HCT116 (cell line): Measurements from ENCODE around the gene ZNF619.

Source experiments
- CEBPB ChIP-seq: IDR thresholded peaks from 2 replicates; pipeline ENCODE4 v1.6.1; 2012; ENCODE audit warnings: low read depth
- CTCF ChIP-seq, 3 experiments: fragments of 200-600 bp in 1 of 3; sonication (generic) in 1 of 3; IDR thresholded peaks in 2 of 3; conservative IDR thresholded peaks in 1 of 3; 2 replicates each; pipeline ENCODE4 v1.5.1; 2012 to 2017; ENCODE audit warnings: low read depth in 2 of 3, low read length in 2 of 3, antibody characterized with exemption in 1 of 3, borderline replicate concordance in 1 of 3, control low read depth in 1 of 3, mild to moderate bottlenecking in 1 of 3, mixed read lengths in 1 of 3, mixed run types in 1 of 3, moderate library complexity in 1 of 3; ENCODE audit not compliant: insufficient read depth in 1 of 3
- EZH2 ChIP-seq: fragments of 200-600 bp; sonication (generic); IDR thresholded peaks from 2 replicates; pipeline ENCODE4 v1.6.1; 2017; ENCODE audit warnings: antibody characterized with exemption, mixed run types
- EZH2phosphoT487 ChIP-seq: fragments of 200-600 bp; IDR thresholded peaks from 2 replicates; pipeline ENCODE4 v1.6.1; 2018; ENCODE audit warnings: antibody characterized with exemption, borderline replicate concordance
- POLR2A ChIP-seq: IDR thresholded peaks from 2 replicates; pipeline ENCODE4 v1.7.0; 2011; ENCODE audit warnings: borderline replicate concordance; ENCODE audit not compliant: insufficient read depth, insufficient read length; ENCODE audit errors: extremely low read depth
- POLR2AphosphoS5 ChIP-seq: IDR thresholded peaks from 2 replicates; pipeline ENCODE4 v1.6.1; 2011; ENCODE audit warnings: mild to moderate bottlenecking, low read depth, low read length, moderate library complexity
- RAD21 ChIP-seq: IDR thresholded peaks from 2 replicates; pipeline ENCODE4 v1.6.1; 2012; ENCODE audit warnings: low read depth, mild to moderate bottlenecking
- REST ChIP-seq: IDR thresholded peaks from 2 replicates; pipeline ENCODE4 v1.6.1; 2012; ENCODE audit warnings: low read depth
- SP1 ChIP-seq: IDR thresholded peaks from 2 replicates; pipeline ENCODE4 v1.6.1; 2012; ENCODE audit warnings: low read depth
- SRF ChIP-seq: IDR thresholded peaks from 2 replicates; pipeline ENCODE4 v1.6.1; 2012; ENCODE audit warnings: low read depth
- TCF7L2 ChIP-seq: IDR thresholded peaks from 2 replicates; pipeline ENCODE4 v1.7.0; 2011; ENCODE audit warnings: borderline replicate concordance, inconsistent platforms; ENCODE audit not compliant: insufficient read depth, insufficient read length; ENCODE audit errors: extremely low read depth
- YY1 ChIP-seq: IDR thresholded peaks from 2 replicates; pipeline ENCODE4 v1.6.1; 2011; ENCODE audit warnings: low read length, low read depth, moderate library complexity, mild to moderate bottlenecking; ENCODE audit not compliant: insufficient replicate concordance; ENCODE audit errors: extremely low read depth
- ZFX ChIP-seq: fragments of 450-650 bp; IDR thresholded peaks from 2 replicates; pipeline ENCODE4 v1.6.1; 2017
- ZNF274 ChIP-seq: fragments of 200-500 bp; sonication (Bioruptor generic); IDR thresholded peaks from 2 replicates; pipeline ENCODE4 v1.6.1; 2014; ENCODE audit warnings: mild to moderate bottlenecking, low read depth, low read length, inconsistent platforms

- no peak for TF ChIP-seq CTCF (IDR thresholded peaks at IDR 0.05 in 2 of 3, conservative IDR thresholded peaks at IDR 0.05 in 1 of 3; ENCODE audit: borderline replicate concordance in 1 of 3, insufficient read depth in 1 of 3, low read depth in 2 of 3, low read length in 2 of 3)
- no peak for TF ChIP-seq YY1
- no peak for TF ChIP-seq POLR2AphosphoS5
- no peak for TF ChIP-seq POLR2A
- TF ChIP-seq EZH2, result no peak
- TF ChIP-seq RAD21, result no peak
- no peak for TF ChIP-seq SRF
- TF ChIP-seq ZFX, result no peak
- TF ChIP-seq SP1, result no peak
- no peak for TF ChIP-seq TCF7L2
- no peak for TF ChIP-seq EZH2phosphoT487
- TF ChIP-seq ZNF274, result no peak
- TF ChIP-seq REST, result no peak
- no peak for TF ChIP-seq CEBPB
These were observed 8.9 kb upstream of the ZNF619 start for GRCh38 chr3:40468018-40468417.
